GM12874 (cell line): ENCODE results near the gene MCF2L2.

Source experiments
- CTCF ChIP-seq: IDR thresholded peaks from 2 replicates; pipeline ENCODE4 v1.5.1; 2011; ENCODE audit warnings: low read depth, mild to moderate bottlenecking, control low read depth, low read length, moderate library complexity; ENCODE audit not compliant: insufficient read depth

Gene MCF2L2

GRCh38 chr3:183185696-183186095 lies 242.7 kb downstream of the MCF2L2 start:
- no peak for TF ChIP-seq CTCF

GRCh38 chr3:183182732-183183610 lies 245.4 kb downstream of the MCF2L2 start:
- no peak for TF ChIP-seq CTCF

DNA sequence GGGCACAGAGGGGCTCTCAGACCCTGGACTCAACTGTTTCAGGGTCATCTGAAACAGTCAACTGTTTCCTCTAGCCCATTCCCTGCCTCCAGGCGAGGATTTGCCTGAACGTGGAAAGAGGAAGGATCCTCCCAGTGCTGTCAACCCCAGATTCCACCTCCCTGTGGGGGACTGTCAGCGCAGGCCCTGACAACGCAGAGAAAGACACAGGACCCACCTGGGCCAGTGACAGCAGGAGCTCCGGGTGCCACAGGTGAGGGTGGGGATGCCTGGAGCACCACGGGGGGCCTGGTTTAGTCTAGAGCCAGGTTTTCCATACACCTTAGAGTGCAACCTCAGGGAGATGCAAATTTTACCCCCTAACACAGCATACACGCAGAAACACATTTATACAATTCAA lies 246.3 kb downstream of the MCF2L2 start:
- no peak for TF ChIP-seq CTCF

DNA sequence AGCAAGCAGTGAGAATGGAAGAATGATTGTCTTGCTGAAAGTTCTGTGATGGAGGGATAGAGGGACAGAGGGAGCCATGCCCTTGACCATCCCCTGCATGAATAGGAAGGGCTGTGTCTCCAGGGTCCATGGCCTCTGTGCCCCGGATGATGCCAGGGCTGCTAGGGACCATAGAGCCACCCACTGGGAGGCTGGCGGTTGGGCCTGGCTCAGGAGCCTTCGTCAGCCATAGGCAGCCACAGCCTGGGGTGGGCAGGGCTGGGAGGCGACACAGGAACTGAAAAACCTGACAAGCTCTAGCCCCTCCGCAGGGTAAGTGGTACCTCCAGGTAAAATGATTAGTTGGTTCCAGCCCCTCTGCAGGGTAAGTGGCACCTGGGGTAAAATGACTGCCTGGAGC lies 246.8 kb downstream of the MCF2L2 start:
- no peak for TF ChIP-seq CTCF

DNA sequence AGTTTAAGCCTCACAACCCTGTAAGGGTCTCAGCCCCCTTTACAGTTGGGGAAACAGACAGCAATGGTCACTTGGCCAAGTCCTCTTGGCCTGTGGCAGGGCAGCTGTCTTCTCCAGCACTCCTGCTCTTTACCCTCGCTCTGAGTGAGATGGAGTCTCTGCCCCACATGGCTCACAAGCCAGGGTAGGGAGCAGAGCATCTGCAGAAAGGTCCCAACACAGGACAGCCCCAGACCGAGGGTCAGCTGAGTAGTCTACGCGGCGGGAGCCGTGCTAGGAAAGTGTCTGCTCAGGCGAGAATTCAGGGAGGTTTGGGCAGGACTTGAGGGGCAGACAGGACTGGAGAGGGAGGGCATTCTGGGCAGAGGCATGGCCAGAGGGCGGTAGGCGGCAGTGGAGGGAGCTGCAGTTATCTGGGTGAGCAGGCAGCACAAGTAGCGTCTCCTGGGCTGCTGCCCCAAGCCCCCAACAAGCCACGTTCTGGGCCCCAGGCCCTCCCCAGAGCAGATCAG lies 247.6 kb downstream of the MCF2L2 start:
- TF ChIP-seq CTCF = no peak

GRCh38 chr3:183180110-183180783 lies 248.2 kb downstream of the MCF2L2 start:
- TF ChIP-seq CTCF = no peak

GRCh38 chr3:183178833-183179549 lies 249.4 kb downstream of the MCF2L2 start:
- no peak for TF ChIP-seq CTCF
